GM23248 (cell line): Measurements from ENCODE around the gene GPNMB. TPM values are rescaled to one million over a fixed set of nuclear protein-coding genes. Genes with fewer than 3 reads are reported as not detected.

Experiments used
- DNase-seq: peaks from one replicate; pipeline ENCODE4 v3.0.0-alpha.2; 2015
- H2AFZ ChIP-seq: fragments of 200-600 bp; sonication (generic); 2 replicates; pipeline ENCODE4 v1.6.1; 2016; ENCODE audit warnings: antibody characterized with exemption
- H3F3A ChIP-seq: fragments of 200-600 bp; sonication (generic); 2 replicates; pipeline ENCODE4 v1.6.1; 2016; ENCODE audit warnings: mild to moderate bottlenecking, antibody characterized with exemption, mixed run types; ENCODE audit not compliant: insufficient read depth
- H3K27ac ChIP-seq: fragments of 200-600 bp; sonication (generic); 2 replicates; pipeline ENCODE4 v1.5.1; 2016; ENCODE audit warnings: mild to moderate bottlenecking
- H3K27me3 ChIP-seq: fragments of 200-600 bp; sonication (generic); replicated peaks from 2 replicates; pipeline ENCODE4 v1.6.1; 2016; ENCODE audit warnings: mild to moderate bottlenecking; ENCODE audit not compliant: insufficient read depth
- H3K36me3 ChIP-seq: fragments of 200-600 bp; sonication (generic); 2 replicates; pipeline ENCODE4 v1.6.1; 2016; ENCODE audit warnings: low read depth, mild to moderate bottlenecking
- H3K4me1 ChIP-seq: fragments of 200-600 bp; sonication (generic); 2 replicates; pipeline ENCODE4 v1.6.1; 2016; ENCODE audit warnings: mild to moderate bottlenecking; ENCODE audit not compliant: insufficient read depth
- H3K4me2 ChIP-seq: fragments of 200-600 bp; sonication (generic); one replicate; pipeline ENCODE4 v1.6.1; 2016; ENCODE audit warnings: mild to moderate bottlenecking; ENCODE audit not compliant: unreplicated experiment
- H3K4me3 ChIP-seq: fragments of 200-600 bp; sonication (generic); 2 replicates; pipeline ENCODE4 v1.5.1; 2016; ENCODE audit warnings: mild to moderate bottlenecking
- H3K79me2 ChIP-seq: fragments of 200-600 bp; sonication (generic); 2 replicates; pipeline ENCODE4 v1.6.1; 2016; ENCODE audit warnings: mild to moderate bottlenecking; ENCODE audit not compliant: insufficient read depth
- H3K9ac ChIP-seq: fragments of 200-600 bp; sonication (generic); 2 replicates; pipeline ENCODE4 v1.6.1; 2016; ENCODE audit warnings: mild to moderate bottlenecking
- H3K9me2 ChIP-seq: fragments of 200-600 bp; sonication (generic); 2 replicates; pipeline ENCODE4 v1.6.1; 2016; ENCODE audit warnings: mixed run types, mild to moderate bottlenecking, moderate library complexity; ENCODE audit not compliant: insufficient read depth
- H3K9me3 ChIP-seq: fragments of 200-600 bp; sonication (generic); one replicate; pipeline ENCODE4 v1.6.1; 2017; ENCODE audit warnings: low read depth
- H4K20me1 ChIP-seq: fragments of 200-600 bp; sonication (generic); 2 replicates; pipeline ENCODE4 v1.6.0; 2016; ENCODE audit not compliant: insufficient read depth
- EZH2 ChIP-seq: fragments of 200-600 bp; sonication (generic); IDR thresholded peaks from 2 replicates; pipeline ENCODE4 v1.6.1; 2018; ENCODE audit warnings: antibody characterized with exemption, mild to moderate bottlenecking; ENCODE audit not compliant: insufficient read depth, poor library complexity, severe bottlenecking
- EZH2phosphoT487 ChIP-seq: fragments of 200-600 bp; sonication (generic); IDR thresholded peaks from 2 replicates; pipeline ENCODE4 v1.6.1; 2018; ENCODE audit warnings: antibody characterized with exemption, moderate library complexity, mild to moderate bottlenecking, low read depth; ENCODE audit not compliant: insufficient read depth
- WGBS, 2 experiments: methylation state at CpG; one replicate each; pipeline ENCODE4 v1.1.6; 2015 to 2017; ENCODE audit warnings: low lambda C conversion rate in 2 of 2, low coverage in 1 of 2; ENCODE audit errors: missing lambda C conversion rate in 2 of 2; 5-methylcytosine and 5-hydroxymethylcytosine counted together
- in situ Hi-C: fragments of 300-500 bp; cut with MboI; formaldehyde crosslinking; loops from 2 replicates; pipeline ENCODE4 v1.15.0; 2020
- polyA plus RNA-seq: library from polyadenylated mRNA; unstranded; fragments of >200 nt; fragmentation: Nextera tagmentation; extraction: Ambion mirVana; gene quantifications from 2 replicates; pipeline ENCODE4 v1.2.1, GENCODE V29; 2016
- total RNA-seq: library from RNA; depleted of rRNA; stranded (reverse); fragments of >200 nt; shearing (Covaris generic); gene quantifications from 2 replicates; pipeline ENCODE4 v1.2.3, GENCODE V29; 2014

The GPNMB gene
- total and polyA plus RNA-seq, 2 experiments from 2014 or later = 38.2 to 43.2 TPM

GRCh38 chr7:23228412-23228811 lies 18.2 kb upstream of the GPNMB start:
- no peak overlapping the region for H3K4me3 ChIP-seq
- no peaks in the 10 kb centered on the region for H4K20me1 ChIP-seq
- H3K27ac ChIP-seq = no peak overlapping the region
- H3K36me3 ChIP-seq = no peaks in the 10 kb centered on the region
- no peaks in the 10 kb centered on the region for H3K4me1 ChIP-seq
- H3K79me2 ChIP-seq = no peaks in the 10 kb centered on the region
- no peaks in the 10 kb centered on the region for H3F3A ChIP-seq
- in situ Hi-C loops = loop anchor here (25.0 kb wide), 1 partner anchor 691 kb away; no protein-coding TSS in a partner anchor
- DNase-seq = no peak
- no peak for TF ChIP-seq EZH2phosphoT487
- no peak for TF ChIP-seq EZH2
- H3K9me2 ChIP-seq = no peaks in the 10 kb centered on the region
- H3K27me3 ChIP-seq = no peaks in the 10 kb centered on the region
- H3K9ac ChIP-seq = no peak overlapping the region
- H2AFZ ChIP-seq = no peak overlapping the region
- 97 to 99% methylated on average over 2 of the region's 2 CpGs for WGBS, 2 experiments
- no peak overlapping the region for H3K4me2 ChIP-seq
- no peaks in the 10 kb centered on the region for H3K9me3 ChIP-seq

- Histone ChIP-seq H4K20me1 (no peaks in the 10 kb centered on the region), H3K4me1 (no peaks in the 10 kb centered on the region), H3K9me3 (no peaks in the 10 kb centered on the region), H3K9me2 (no peaks in the 10 kb centered on the region), H3K4me3 (no peak overlapping the region), H3K27ac (no peak overlapping the region), H3F3A (no peaks in the 10 kb centered on the region), H3K9ac (no peak overlapping the region), H2AFZ (no peak overlapping the region), H3K4me2 (no peak overlapping the region), H3K79me2 (no peaks in the 10 kb centered on the region), H3K36me3 (no peaks in the 10 kb centered on the region), H3K27me3 (no peaks in the 10 kb centered on the region)
- TF ChIP-seq EZH2 (no peak), EZH2phosphoT487 (no peak)
- in situ Hi-C loops = loop anchor here (25.0 kb wide), 1 partner anchor 693 kb away; no protein-coding TSS in a partner anchor
- WGBS, 2 experiments = 73 to 77% methylated on average over 6 of the region's 6 CpGs
- no peak for DNase-seq
Observed at GRCh38 chr7:23230641-23231101, 15.9 kb upstream of the GPNMB start.

GRCh38 chr7:23232966-23233365 lies 13.6 kb upstream of the GPNMB start:
- no peaks in the 10 kb centered on the region for H3F3A ChIP-seq
- H3K9me3 ChIP-seq = no peaks in the 10 kb centered on the region
- H3K4me2 ChIP-seq = no peak overlapping the region
- TF ChIP-seq EZH2 = no peak
- no peak for TF ChIP-seq EZH2phosphoT487
- no peaks in the 10 kb centered on the region for H3K27me3 ChIP-seq
- H4K20me1 ChIP-seq = no peaks in the 10 kb centered on the region
- no peak overlapping the region for H2AFZ ChIP-seq
- WGBS, 2 experiments = 73 to 76% methylated on average over 3 of the region's 3 CpGs
- H3K79me2 ChIP-seq = no peaks in the 10 kb centered on the region
- no peak overlapping the region for H3K4me3 ChIP-seq
- H3K27ac ChIP-seq = no peak overlapping the region
- no peaks in the 10 kb centered on the region for H3K4me1 ChIP-seq
- no peak overlapping the region for H3K9ac ChIP-seq
- in situ Hi-C loops = loop anchor here (25.0 kb wide), 1 partner anchor 696 kb away; no protein-coding TSS in a partner anchor
- no peaks in the 10 kb centered on the region for H3K36me3 ChIP-seq
- DNase-seq = no peak
- no peaks in the 10 kb centered on the region for H3K9me2 ChIP-seq

- no peaks in the 10 kb centered on the region for H3K27me3 ChIP-seq
- no peaks in the 10 kb centered on the region for H3K79me2 ChIP-seq
- TF ChIP-seq EZH2 (no peak), EZH2phosphoT487 (no peak)
- no peaks in the 10 kb centered on the region for H3K9me2 ChIP-seq
- in situ Hi-C loops = loop anchor here (25.0 kb wide), 1 partner anchor 697 kb away; no protein-coding TSS in a partner anchor
- H3K4me3 ChIP-seq = no peak overlapping the region
- H3K36me3 ChIP-seq = no peaks in the 10 kb centered on the region
- H3K9me3 ChIP-seq = no peaks in the 10 kb centered on the region
- WGBS, 2 experiments = 68 to 70% methylated on average over 9 of the region's 9 CpGs
- H3K4me2 ChIP-seq = no peak overlapping the region
- DNase-seq = no peak
- H3K27ac ChIP-seq = no peak overlapping the region
- no peaks in the 10 kb centered on the region for H3K4me1 ChIP-seq
- H3K9ac ChIP-seq = no peak overlapping the region
- H2AFZ ChIP-seq = peak overlapping the region; percentile 30; the same call in 1 of the 2 replicates
- no peaks in the 10 kb centered on the region for H4K20me1 ChIP-seq
- no peaks in the 10 kb centered on the region for H3F3A ChIP-seq
Observed at GRCh38 chr7:23234569-23235296, 11.8 kb upstream of the GPNMB start.
